ENCODE data around the gene SPATS2L. TPM values are rescaled to one million over a fixed set of nuclear protein-coding genes. Genes with fewer than 3 reads are reported as not detected.

Gene SPATS2L
- total and polyA plus RNA-seq, 2 of the 13 experiments (the other 11 are each of a cell fraction or from before 2014, with no cell fraction given) = 154 to 212 TPM

DNA sequence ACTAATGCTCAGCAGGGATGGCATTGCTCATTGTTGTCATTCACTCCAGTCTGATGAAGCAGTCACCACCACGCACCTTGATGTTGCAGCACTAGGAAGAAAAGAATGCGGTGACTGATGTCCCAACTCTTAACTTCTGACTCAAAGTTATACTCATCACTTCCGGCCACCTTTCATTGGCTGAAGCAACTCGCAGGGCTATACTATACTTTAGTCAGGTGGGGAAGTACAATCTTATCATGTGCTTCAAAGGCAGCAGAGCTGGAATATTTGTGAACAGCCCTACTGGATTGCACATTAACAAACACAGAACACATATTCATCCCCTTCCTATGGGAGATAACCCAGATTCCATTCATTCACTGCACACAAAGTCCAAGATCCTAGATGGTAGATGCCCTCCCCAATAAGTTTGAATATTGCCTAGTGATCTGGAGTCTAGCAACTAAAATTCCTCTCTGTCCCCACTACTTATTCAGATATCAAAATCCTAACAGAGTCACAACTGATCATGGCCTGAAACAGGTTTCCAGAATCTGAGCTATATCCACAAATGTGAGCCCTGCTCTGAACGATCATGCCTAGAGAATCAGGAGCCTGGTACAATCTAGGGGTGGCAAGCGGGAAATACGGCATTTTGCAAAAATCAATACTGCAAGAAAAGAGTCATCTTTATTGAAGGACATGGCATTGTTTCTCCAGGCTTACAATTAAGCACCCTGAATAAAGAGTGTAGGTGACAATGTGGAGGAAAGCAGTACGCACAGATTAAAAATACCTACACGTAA lies 3.4 kb upstream of the SPATS2L start (continued):
- TF ChIP-seq, protein P1, sequence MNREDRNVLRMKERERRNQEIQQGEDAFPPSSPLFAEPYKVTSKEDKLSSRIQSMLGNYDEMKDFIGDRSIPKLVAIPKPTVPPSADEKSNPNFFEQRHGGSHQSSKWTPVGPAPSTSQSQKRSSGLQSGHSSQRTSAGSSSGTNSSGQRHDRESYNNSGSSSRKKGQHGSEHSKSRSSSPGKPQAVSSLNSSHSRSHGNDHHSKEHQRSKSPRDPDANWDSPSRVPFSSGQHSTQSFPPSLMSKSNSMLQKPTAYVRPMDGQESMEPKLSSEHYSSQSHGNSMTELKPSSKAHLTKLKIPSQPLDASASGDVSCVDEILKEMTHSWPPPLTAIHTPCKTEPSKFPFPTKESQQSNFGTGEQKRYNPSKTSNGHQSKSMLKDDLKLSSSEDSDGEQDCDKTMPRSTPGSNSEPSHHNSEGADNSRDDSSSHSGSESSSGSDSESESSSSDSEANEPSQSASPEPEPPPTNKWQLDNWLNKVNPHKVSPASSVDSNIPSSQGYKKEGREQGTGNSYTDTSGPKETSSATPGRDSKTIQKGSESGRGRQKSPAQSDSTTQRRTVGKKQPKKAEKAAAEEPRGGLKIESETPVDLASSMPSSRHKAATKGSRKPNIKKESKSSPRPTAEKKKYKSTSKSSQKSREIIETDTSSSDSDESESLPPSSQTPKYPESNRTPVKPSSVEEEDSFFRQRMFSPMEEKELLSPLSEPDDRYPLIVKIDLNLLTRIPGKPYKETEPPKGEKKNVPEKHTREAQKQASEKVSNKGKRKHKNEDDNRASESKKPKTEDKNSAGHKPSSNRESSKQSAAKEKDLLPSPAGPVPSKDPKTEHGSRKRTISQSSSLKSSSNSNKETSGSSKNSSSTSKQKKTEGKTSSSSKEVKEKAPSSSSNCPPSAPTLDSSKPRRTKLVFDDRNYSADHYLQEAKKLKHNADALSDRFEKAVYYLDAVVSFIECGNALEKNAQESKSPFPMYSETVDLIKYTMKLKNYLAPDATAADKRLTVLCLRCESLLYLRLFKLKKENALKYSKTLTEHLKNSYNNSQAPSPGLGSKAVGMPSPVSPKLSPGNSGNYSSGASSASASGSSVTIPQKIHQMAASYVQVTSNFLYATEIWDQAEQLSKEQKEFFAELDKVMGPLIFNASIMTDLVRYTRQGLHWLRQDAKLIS (CRISPR knock-in tag; IDR thresholded peaks at IDR 0.05) = peak; percentile 66; the same call in 1 of the 2 replicates
- TF ChIP-seq NR2C2 (CRISPR knock-in tag; IDR thresholded peaks at IDR 0.05; ENCODE audit: borderline replicate concordance) (peak; percentile 27; the same call in 1 of the 2 replicates), ZNF446 (CRISPR knock-in tag; IDR thresholded peaks at IDR 0.05) (no peak), ELF3 (CRISPR knock-in tag; IDR thresholded peaks at IDR 0.05) (0 out of 2 replicates have a peak, but pooled peaks have one; percentile 55), ZNF749 (CRISPR knock-in tag; IDR thresholded peaks at IDR 0.05; ENCODE audit: borderline replicate concordance) (no peak; the same call in 1 of the 2 replicates), NKX3-1 (CRISPR knock-in tag; IDR thresholded peaks at IDR 0.05) (peak; percentile 14; the same call in 1 of the 2 replicates), NONO (IDR thresholded peaks at IDR 0.05) (no peak), NONO (CRISPR knock-in tag; conservative IDR thresholded peaks at IDR 0.05) (peak; percentile 50), REPIN1 (CRISPR knock-in tag; IDR thresholded peaks at IDR 0.05; ENCODE audit: borderline replicate concordance, low read depth) (peak; percentile 76; the same call in 1 of the 2 replicates)
- TF ChIP-seq, protein P2, sequence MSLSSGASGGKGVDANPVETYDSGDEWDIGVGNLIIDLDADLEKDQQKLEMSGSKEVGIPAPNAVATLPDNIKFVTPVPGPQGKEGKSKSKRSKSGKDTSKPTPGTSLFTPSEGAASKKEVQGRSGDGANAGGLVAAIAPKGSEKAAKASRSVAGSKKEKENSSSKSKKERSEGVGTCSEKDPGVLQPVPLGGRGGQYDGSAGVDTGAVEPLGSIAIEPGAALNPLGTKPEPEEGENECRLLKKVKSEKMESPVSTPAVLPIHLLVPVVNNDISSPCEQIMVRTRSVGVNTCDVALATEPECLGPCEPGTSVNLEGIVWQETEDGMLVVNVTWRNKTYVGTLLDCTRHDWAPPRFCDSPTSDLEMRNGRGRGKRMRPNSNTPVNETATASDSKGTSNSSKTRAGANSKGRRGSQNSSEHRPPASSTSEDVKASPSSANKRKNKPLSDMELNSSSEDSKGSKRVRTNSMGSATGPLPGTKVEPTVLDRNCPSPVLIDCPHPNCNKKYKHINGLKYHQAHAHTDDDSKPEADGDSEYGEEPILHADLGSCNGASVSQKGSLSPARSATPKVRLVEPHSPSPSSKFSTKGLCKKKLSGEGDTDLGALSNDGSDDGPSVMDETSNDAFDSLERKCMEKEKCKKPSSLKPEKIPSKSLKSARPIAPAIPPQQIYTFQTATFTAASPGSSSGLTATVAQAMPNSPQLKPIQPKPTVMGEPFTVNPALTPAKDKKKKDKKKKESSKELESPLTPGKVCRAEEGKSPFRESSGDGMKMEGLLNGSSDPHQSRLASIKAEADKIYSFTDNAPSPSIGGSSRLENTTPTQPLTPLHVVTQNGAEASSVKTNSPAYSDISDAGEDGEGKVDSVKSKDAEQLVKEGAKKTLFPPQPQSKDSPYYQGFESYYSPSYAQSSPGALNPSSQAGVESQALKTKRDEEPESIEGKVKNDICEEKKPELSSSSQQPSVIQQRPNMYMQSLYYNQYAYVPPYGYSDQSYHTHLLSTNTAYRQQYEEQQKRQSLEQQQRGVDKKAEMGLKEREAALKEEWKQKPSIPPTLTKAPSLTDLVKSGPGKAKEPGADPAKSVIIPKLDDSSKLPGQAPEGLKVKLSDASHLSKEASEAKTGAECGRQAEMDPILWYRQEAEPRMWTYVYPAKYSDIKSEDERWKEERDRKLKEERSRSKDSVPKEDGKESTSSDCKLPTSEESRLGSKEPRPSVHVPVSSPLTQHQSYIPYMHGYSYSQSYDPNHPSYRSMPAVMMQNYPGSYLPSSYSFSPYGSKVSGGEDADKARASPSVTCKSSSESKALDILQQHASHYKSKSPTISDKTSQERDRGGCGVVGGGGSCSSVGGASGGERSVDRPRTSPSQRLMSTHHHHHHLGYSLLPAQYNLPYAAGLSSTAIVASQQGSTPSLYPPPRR (CRISPR knock-in tag; IDR thresholded peaks at IDR 0.05; ENCODE audit: borderline replicate concordance) = peak; percentile 99
- TF ChIP-seq, protein P3, sequence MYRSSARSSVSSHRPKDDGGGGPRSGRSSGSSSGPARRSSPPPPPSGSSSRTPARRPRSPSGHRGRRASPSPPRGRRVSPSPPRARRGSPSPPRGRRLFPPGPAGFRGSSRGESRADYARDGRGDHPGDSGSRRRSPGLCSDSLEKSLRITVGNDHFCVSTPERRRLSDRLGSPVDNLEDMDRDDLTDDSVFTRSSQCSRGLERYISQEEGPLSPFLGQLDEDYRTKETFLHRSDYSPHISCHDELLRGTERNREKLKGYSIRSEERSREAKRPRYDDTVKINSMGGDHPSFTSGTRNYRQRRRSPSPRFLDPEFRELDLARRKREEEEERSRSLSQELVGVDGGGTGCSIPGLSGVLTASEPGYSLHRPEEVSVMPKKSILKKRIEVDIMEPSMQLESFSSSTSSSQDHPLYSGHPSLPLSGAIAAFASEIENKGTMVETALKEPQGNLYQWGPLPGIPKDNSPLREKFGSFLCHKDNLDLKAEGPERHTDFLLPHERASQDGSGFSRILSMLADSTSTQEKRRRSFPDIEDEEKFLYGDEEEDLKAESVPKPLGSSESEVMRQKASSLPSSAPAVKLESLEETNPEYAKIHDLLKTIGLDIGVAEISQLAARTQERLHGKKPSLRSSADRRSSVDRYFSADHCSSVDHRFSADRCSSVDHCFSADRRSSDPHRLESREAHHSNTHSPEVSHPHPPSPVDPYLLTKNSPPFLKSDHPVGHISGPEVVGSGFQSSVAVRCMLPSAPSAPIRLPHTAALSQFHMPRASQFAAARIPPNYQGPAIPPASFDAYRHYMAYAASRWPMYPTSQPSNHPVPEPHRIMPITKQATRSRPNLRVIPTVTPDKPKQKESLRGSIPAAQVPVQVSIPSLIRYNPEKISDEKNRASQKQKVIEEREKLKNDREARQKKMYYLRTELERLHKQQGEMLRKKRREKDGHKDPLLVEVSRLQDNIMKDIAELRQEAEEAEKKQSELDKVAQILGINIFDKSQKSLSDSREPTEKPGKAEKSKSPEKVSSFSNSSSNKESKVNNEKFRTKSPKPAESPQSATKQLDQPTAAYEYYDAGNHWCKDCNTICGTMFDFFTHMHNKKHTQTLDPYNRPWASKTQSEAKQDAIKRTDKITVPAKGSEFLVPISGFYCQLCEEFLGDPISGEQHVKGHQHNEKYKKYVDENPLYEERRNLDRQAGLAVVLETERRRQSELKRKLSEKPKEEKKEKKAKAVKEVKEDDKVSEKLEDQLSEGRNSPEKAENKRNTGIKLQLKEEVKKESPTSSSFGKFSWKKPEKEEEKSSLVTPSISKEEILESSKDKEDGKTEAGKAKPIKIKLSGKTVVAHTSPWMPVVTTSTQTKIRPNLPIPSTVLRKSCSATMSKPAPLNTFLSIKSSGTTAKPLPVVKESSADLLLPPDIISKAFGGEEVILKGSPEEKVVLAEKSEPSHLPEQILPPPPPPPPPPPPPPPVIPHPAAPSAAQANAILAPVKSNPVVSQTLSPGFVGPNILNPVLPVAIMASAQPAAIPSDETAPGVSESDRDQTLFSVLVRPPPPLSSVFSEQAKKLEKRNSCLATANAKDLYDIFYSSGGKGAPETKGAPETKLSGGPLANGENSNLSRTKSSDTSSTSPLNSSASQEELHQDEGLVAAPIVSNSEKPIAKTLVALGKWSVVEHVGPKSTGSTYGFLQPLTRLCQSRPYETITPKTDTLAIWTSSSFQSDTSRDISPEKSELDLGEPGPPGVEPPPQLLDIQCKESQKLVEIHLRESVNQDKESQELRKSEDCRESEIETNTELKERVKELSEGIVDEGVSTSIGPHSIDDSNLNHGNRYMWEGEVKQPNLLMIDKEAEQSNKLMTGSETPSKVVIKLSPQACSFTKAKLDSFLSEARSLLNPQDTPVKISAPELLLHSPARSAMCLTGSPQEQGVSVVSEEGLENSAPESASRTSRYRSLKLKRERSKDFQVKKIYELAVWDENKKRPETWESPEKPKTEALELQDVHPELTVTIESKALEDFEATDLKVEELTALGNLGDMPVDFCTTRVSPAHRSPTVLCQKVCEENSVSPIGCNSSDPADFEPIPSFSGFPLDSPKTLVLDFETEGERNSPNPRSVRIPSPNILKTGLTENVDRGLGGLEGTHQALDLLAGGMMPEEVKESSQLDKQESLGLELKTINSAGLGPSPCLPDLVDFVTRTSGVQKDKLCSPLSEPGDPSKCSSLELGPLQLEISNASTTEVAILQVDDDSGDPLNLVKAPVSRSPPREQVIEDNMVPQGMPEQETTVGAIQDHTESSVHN (CRISPR knock-in tag; IDR thresholded peaks at IDR 0.05) = no peak
